Suprapubic skin (tissue), 4 donors: ENCODE results near the gene GPAM.

ENCODE experiments used
- POLR2A ChIP-seq, 2 donors: fragments of 450-650 bp; IDR thresholded peaks; one replicate each; pipeline ENCODE4 v1.6.1; 2017; ENCODE audit warnings: antibody characterized with exemption in 2 of 2, mild to moderate bottlenecking in 2 of 2, moderate library complexity in 2 of 2
- POLR2AphosphoS5 ChIP-seq, 3 donors: sonication (generic); formaldehyde crosslinking; IDR thresholded peaks; one replicate each; pipeline ENCODE4 v1.6.1; 2017; ENCODE audit warnings: antibody characterized with exemption in 3 of 3
- TF ChIP-seq, protein P1 (sequence below), 2 donors: fragments of 200-600 bp in 1 of 2; fragments of 450-650 bp in 1 of 2; sonication (generic) in 1 of 2; IDR thresholded peaks; one replicate each; pipeline ENCODE4 v1.5.1; 2016 to 2019; ENCODE audit warnings: antibody characterized with exemption in 2 of 2, mild to moderate bottlenecking in 1 of 2, moderate library complexity in 1 of 2

DNA sequence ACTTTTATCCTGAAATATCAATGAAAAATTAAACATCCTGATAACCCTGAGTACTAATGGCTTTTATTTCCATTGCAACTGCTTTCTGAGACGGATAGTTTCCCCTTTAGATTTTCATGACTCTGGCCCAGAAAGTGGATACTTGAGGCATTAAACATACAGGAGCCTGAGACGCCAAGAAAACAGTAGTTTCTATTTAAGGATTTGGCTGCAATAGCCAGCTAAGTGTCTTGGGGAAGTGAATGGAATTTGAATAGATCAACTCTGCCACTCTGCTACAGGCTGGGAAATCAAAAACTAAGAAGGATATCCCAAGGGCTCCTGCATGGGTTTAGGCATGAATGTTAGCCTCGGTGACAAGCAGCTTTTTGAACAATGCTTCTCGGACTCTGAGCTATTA lies 24.7 kb upstream of the GPAM start:
- TF ChIP-seq POLR2A (IDR thresholded peaks at IDR 0.05) (no peak), POLR2AphosphoS5 (IDR thresholded peaks at IDR 0.05) (no peak)
- TF ChIP-seq, protein P1, sequence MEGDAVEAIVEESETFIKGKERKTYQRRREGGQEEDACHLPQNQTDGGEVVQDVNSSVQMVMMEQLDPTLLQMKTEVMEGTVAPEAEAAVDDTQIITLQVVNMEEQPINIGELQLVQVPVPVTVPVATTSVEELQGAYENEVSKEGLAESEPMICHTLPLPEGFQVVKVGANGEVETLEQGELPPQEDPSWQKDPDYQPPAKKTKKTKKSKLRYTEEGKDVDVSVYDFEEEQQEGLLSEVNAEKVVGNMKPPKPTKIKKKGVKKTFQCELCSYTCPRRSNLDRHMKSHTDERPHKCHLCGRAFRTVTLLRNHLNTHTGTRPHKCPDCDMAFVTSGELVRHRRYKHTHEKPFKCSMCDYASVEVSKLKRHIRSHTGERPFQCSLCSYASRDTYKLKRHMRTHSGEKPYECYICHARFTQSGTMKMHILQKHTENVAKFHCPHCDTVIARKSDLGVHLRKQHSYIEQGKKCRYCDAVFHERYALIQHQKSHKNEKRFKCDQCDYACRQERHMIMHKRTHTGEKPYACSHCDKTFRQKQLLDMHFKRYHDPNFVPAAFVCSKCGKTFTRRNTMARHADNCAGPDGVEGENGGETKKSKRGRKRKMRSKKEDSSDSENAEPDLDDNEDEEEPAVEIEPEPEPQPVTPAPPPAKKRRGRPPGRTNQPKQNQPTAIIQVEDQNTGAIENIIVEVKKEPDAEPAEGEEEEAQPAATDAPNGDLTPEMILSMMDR (IDR thresholded peaks at IDR 0.05): no peak
